SIG-M5 treated with dmso at 0.1 percent for 504 hours (cell line): ENCODE measurements around the gene GTPBP3.

Source experiments
- DNase-seq: peaks from one replicate; lab custom pipeline; 2025; ENCODE audit not compliant: unreplicated experiment; lab: John Stamatoyannopoulos, UW

The GTPBP3 gene

GRCh38 chr19:17327654-17328516, 9.5 kb upstream of the GTPBP3 start:
- peak; percentile 28 for DNase-seq

DNA sequence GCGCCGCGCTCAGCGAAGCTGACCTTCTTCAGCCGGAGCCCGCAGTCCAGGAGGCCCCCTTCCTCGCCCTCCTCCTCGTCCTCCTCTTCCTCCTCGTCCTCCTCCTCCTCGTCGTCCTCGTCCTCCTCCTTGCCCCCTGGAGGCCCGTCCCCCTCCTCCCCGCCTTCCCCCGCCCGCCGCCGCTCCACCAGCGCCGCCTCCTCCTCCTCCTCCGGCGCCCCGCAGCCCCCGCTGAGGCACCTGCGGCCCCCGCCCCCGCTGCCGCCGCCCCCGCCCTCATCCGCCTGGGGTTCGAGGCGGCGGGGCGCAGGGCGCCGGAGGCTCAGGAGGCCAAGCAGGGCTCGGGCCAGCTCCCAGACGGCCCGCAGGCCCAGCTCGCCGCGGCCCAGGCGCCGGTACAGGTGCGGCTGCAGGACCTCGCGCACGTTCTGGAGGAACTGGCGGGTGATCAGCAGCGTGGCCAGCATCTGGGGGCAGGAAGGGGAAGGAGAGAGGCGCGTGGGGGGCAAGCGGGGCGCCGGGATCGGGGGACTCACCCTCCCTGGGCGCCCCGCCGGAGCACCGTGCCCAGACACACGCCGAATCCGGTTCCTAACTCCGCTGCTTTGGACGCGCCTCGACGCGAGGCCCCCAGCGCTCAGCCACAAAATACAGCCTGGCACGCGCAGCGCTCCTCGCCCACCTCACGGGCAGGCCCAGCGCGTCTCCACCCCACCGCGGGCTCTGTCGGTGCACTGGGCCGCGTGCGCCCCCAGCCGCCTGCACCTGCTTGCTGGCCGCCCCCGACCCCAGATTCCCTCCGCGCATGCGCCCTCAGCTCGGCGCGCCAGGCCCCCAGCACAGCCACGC, 8.6 kb upstream of the GTPBP3 start:
- no peak for DNase-seq

DNA sequence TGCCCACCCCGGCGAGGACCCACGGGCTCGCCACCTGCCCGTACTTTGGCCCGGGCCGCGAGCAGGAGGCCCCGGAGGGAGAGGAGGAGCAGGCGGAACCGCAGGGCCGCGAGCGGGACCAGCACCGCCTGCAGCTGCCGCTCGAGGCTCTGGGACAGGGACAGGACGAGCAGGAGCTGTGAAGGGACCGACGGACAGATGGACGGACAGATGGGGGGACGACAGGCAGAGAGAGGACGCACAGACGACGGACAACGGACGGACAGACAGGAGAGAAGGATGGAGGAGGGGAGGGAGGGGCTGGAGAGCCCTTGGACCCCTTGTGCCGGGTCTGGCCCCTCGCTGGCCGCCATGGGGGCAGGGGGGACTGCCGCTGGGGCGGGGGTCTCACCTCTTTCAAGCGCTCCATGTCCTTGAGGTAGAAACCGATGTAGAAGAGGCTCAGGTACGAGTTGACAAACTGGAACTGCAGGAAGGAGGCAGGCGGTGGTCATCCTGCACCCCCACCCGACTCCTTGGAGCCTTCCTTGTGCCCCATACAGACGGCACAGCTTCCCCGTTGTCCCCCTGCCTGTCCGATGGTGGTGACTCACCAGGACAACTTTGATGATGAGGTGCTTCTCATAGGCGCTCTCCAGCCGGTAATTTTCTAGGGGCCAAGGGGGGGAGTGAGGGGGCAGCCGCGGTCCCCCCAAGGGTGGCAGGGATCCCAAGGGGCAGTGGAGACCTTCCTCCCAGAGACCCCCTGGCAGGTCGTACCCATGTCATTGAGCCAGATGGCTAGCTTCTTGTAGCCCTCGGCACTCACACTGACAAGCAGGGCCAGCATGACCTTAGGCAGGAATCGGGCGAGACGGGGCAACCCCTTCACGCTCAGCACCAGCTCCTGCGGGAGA, 7.7 kb upstream of the GTPBP3 start:
- no peak for DNase-seq

DNA sequence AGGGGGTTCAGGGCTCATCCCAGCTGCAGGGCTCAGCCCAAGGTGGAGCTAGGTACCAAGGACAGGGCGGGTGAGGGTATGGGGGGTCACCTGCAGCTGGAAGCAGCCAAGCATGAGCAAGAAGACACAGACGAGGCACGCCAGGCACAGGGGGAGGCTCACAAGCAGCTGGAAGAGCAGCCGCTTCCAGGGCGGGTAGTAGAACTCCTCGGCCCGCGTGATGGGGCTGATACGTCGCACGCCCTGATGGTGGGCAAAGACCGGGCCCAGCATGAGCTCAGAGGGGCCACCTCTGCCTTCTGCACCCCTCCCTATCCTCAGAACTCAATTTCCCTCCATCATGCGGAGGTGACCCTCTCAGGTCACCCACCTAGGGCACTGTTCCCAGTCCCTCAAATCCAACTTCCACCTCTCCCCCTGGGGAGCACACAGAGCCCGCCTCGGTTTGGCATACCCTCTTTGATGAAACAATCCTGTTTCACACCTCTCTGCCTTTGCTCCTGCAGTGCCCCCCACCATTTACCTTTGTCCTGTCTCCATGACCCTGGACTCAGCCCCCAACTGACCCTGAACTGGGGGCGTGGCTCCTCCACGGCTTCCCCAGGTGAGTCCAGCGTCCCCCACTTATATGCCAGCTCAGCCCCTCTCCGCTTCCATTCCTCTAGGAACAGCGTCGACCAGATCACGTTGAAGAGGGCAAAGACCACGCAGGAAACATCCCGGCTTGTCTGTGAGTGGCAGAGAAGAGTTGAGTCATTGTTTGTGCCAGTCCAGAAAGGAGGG, 6.9 kb upstream of the GTPBP3 start:
- DNase-seq: no peak

DNA sequence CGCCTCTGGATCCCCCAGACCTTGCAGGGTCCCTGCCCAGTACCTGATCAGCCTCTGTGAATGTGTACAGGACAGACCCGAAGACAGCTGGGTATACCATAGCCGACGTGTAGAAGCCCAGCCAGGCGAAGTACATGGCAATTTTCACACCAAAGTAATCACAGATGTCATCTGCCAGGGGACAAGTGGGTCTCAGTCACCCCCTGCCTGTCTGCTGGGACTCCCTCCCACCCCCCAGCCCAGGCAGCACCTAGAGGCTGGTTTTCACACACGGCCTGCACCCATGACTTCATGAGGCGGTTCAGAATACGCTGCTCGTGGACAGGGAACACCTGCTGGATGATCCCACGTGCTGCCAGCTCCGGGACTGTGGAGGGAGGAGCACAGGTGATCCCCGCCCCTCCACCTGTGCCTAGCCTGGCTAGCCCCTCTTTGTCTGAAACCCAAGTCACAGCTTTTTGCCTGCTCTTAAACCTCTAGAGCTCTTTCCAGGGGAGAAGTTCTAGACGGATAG, 6.3 kb upstream of the GTPBP3 start:
- no peak for DNase-seq

GRCh38 chr19:17332360-17332676, 5.0 kb upstream of the GTPBP3 start:
- no peak for DNase-seq

- DNase-seq: peak; percentile 49
These were observed 4.4 kb upstream of the GTPBP3 start for GRCh38 chr19:17332677-17333581.

DNA sequence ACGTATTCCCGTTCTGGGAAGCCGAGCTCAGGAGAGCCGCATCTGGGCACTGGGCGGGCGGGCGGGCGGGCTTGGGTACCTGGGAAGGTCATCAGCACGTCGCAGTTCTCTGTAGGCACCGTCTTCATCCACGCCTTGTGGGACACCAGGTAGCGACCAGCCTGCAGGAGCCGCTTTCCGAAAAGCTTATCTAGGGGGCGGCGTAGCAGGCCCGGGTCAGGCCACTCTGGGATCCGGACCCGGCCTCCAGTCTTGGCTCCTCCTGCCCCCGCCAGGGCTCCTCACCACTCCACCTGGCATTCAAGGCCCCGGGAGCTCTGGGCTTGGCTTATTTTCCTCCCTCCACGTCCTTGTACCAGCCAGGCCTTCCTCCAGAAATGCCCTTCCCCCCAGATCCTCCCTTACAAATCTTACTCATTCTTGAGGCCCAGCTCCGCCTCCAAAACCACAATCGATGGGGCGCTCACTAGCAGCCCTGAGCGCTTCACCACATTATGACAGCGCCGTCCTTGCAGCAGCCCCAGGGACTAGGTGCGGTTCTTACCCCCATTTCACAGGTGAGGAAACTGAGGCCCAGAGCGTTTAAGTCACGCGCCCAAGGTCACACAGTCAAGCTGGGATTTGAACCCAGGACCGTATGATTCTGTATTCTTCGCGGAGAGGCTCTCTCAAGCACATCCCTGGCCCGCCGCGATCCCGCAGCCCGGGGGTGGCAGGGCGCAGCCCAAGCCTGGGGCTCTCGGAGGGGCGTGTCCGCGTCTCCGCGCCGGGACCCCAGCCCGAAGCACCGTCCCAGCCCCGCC, 3.5 kb upstream of the GTPBP3 start:
- peak; percentile 89 for DNase-seq

DNA sequence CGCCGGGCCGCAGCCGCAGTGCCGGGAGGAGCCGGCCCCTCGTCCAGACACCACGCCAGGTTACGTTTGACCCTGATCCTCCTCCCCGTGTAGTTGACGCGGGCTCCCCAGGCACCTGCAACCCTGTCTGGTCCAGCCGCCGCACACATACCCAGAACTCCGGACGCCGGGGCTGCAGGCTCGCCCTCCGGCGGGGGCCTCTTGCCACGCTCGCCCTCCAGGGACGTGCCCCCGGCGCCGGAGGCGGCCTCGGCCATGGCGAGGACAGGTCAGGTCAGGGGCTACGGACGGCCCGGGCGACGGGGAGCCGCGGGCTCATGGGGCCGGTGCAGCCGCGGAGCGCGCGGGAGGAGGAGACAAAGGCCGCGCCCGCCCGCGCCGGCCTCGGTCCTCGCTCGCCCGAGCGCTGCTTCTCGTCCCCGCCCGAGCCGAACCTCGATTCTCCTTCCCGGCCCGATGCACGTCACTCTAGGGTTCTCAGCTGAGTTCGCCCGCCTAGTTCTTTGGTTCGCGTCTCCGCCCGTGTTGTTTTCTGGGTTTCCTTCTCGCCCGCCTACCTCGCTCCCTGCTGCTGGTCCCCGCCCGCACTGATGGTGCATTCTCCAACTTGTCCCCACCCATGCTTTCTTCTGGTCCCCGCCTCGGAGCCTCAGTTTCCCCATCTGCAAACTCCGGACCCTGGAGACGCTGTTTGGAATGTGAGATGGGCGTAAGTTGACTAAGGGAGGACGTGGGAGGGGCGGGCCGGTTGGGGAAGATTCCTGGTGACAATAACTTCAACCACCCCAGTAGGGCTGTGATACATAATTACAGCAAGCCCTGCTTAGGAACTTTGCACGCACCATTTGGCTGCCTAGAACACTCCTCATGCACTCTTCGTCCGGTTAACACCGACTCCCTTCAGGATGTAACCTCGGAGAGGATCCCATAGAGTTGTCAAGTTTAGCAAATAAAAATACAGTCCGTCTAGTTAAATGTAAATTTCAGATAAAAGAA, 2.6 kb upstream of the GTPBP3 start, which contains the start of gene ANO8:
Gene ANO8 (minus strand): TSS at position 442 of the 996 bp plus-strand sequence. CDS start 185 bp downstream, at position 257.
- peak; percentile 91 for DNase-seq

- DNase-seq: no peak
These were observed 1.8 kb upstream of the GTPBP3 start for GRCh38 chr19:17335575-17335974.

- no peak for DNase-seq
These were observed 501 bp downstream of the GTPBP3 start for GRCh38 chr19:17337675-17338432.

DNA sequence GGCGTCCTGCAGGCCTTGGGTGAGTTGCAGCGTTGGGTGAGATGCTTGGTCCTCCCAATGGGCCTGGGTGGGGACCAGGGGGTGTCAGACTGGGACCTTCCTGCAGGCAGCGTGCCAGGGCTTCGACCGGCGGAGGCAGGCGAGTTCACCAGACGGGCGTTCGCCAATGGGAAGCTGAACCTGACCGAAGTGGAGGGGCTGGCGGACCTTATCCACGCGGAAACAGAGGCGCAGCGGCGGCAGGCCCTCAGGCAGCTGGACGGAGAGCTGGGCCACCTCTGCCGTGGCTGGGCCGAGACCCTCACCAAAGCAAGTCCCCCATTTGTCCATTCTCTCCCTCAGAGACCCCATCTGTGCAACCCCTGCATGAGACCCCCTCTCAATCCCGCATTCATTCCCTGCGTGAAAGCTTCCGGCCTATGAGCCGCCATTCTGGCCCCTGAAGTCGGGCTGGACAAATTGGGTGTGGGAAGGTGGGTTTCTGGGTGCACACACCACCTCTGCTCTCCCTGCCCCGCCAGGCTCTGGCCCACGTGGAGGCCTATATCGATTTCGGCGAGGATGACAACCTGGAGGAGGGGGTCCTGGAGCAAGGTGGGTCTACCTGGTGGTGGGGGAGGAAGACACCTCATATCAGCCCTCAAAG, 1.2 kb downstream of the GTPBP3 start:
- DNase-seq: no peak

DNA sequence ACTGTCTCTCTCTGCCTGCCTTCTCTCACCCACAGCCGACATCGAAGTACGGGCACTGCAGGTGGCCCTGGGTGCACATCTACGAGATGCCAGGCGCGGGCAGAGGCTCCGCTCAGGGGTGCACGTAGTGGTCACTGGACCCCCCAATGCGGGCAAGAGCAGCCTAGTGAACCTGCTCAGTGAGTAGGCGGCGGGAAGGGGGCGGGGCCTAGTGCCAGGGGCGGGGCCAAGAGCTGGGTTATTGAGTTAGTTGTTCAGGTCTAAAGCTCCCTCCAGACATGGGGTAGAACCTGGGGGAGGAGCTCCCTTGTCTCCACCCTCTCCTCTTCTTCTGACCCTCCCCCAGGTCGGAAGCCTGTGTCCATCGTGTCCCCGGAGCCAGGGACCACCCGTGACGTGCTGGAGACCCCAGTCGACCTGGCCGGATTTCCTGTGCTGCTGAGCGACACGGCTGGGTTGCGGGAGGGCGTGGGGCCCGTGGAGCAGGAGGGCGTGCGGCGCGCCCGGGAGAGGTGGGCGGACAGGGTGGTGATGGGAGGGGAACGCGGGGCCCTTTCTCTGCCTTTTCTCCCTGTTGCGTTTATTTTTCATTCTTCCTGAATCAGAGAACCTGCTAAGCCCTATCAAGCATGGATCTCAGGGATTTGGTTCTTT, 1.9 kb downstream of the GTPBP3 start:
- no peak for DNase-seq

- DNase-seq: peak; percentile 25
These were observed 3.0 kb downstream of the GTPBP3 start for GRCh38 chr19:17340302-17340870.

GRCh38 chr19:17340871-17341357, 3.6 kb downstream of the GTPBP3 start:
- DNase-seq: no peak
